K562 (cell line): ENCODE data around the gene UBAC2. TPM values are rescaled to one million over a fixed set of nuclear protein-coding genes. Genes with fewer than 3 reads are reported as not detected.

Source experiments
- HMGN3 ChIP-seq: IDR thresholded peaks from 2 replicates; pipeline ENCODE4 v1.6.1; 2011; ENCODE audit warnings: borderline replicate concordance, low read depth, mild to moderate bottlenecking, mixed read lengths, low read length; ENCODE audit not compliant: insufficient read length; ENCODE audit errors: extremely low read depth
- HMGXB4 ChIP-seq: sonication (generic); formaldehyde crosslinking; IDR thresholded peaks from 2 replicates; pipeline ENCODE4 v1.8.1; 2023; ENCODE audit warnings: mild to moderate bottlenecking, missing genetic modification reagents
- KLF6 ChIP-seq: fragments of 250-450 bp; sonication (Bioruptor Pico); IDR thresholded peaks from 2 replicates; pipeline ENCODE4 v1.4.0; 2020; ENCODE audit warnings: mild to moderate bottlenecking, moderate library complexity, borderline replicate concordance
- MBD2 ChIP-seq: sonication (generic); IDR thresholded peaks from 2 replicates; pipeline ENCODE4 v1.6.1; 2016; ENCODE audit warnings: low read depth, borderline replicate concordance
- PURB ChIP-seq: sonication (generic); formaldehyde crosslinking; IDR thresholded peaks from 2 replicates; pipeline ENCODE4 v1.9.0; 2021; ENCODE audit warnings: low read depth, mild to moderate bottlenecking, missing genetic modification reagents
- TAF15 ChIP-seq: fragments of 200-400 bp; formaldehyde crosslinking; IDR thresholded peaks from 2 replicates; pipeline ENCODE4 v1.6.1; 2017; ENCODE audit warnings: mild to moderate bottlenecking, low read depth, low read length, moderate library complexity
- THRAP3 ChIP-seq: fragments of 450-650 bp; IDR thresholded peaks from 2 replicates; pipeline ENCODE4 v1.6.1; 2016; ENCODE audit warnings: mild to moderate bottlenecking, inconsistent platforms, borderline replicate concordance
- TOE1 ChIP-seq, 2 experiments: fragments of 450-650 bp in 1 of 2; sonication (generic) in 1 of 2; formaldehyde crosslinking in 1 of 2; IDR thresholded peaks; 2 replicates each; pipeline versions ENCODE4 v1.7.1 to v1.8.0; 2016 to 2022; ENCODE audit warnings: borderline replicate concordance in 2 of 2, mild to moderate bottlenecking in 2 of 2, antibody characterized with exemption in 1 of 2, inconsistent platforms in 1 of 2, low read depth in 1 of 2, missing genetic modification reagents in 1 of 2, moderate library complexity in 1 of 2
- ZNF407 ChIP-seq: fragments of 450-650 bp; IDR thresholded peaks from 2 replicates; pipeline ENCODE4 v1.6.1; 2016; ENCODE audit warnings: low read depth
- polyA plus RNA-seq, 8 experiments: library from polyadenylated mRNA; depleted of rRNA in 4 of 8; stranded (reverse) in 5 of 8; unstranded in 3 of 8; fragments of >200 nt; fragmentation: Nextera tagmentation in 2 of 8; fragmentation: Illumina TruSeq in 1 of 8; extraction: Ambion mirVana in 2 of 8; extraction: Trizol in 1 of 8; gene quantifications; 2 replicates each; pipeline versions ENCODE4 v1.2.1 to v1.2.3, GENCODE V29; 2011 to 2014; ENCODE audit warnings: inconsistent platforms in 1 of 8, missing spikeins in 1 of 8
- total RNA-seq, 7 experiments: library from RNA; depleted of rRNA in 6 of 7; stranded (reverse); fragments of >200 nt in 6 of 7; fragmentation: Illumina TruSeq in 2 of 7; extraction: Trizol in 2 of 7; gene quantifications; 2 replicates each; pipeline versions ENCODE4 v1.2.1 to v1.2.3, GENCODE V29; 2011 to 2021; ENCODE audit warnings: low replicate concordance in 1 of 7
- TF ChIP-seq, protein P1 (sequence below): fragments of 450-650 bp; IDR thresholded peaks from 2 replicates; pipeline ENCODE4 v1.6.1; 2014; ENCODE audit warnings: low read depth, mild to moderate bottlenecking, moderate library complexity, borderline replicate concordance
- TF ChIP-seq, protein P2 (sequence below), 3 experiments: fragments of 200-800 bp in 1 of 3; fragments of 250-450 bp in 1 of 3; fragments of 450-650 bp in 1 of 3; sonication (Bioruptor Pico) in 1 of 3; sonication (Bioruptor generic) in 1 of 3; formaldehyde crosslinking in 1 of 3; IDR thresholded peaks; 2 replicates each; pipeline versions ENCODE4 v1.6.1 to v1.8.0; 2016 to 2022; ENCODE audit warnings: mild to moderate bottlenecking in 2 of 3, missing genetic modification characterization in 2 of 3, missing compliant biosample characterization in 1 of 3, moderate library complexity in 1 of 3

UBAC2 gene
- total and polyA plus RNA-seq, 9 of the 15 experiments (the other 6 are each of a cell fraction or from before 2014, with no cell fraction given) = 6.0 to 84.1 (median 32.3) TPM

DNA sequence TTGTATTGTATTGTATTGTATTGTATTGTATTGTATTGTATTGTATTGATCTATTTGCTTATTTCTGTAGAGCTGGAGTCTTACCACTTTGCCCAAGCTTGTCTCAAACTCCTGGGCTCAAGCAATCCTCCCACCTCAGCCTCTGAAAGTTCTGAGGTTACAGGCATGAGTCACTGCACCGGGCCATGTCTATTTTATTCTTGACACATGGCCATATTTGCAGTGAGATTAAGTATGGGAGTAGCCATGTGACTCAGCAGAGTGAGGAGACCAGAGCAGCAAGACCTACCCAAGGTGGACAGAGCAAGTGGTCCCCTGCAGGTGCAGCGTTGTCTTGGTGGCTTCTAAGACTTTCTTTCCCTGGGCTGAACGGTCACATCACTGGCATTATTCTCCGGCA is 49.1 kb upstream of the UBAC2 start (continued):
- no peak for TF ChIP-seq ZNF407
- TF ChIP-seq TOE1 (IDR thresholded peaks at IDR 0.05; ENCODE audit: borderline replicate concordance) = no peak
- no peak for TF ChIP-seq TOE1 (CRISPR knock-in tag; IDR thresholded peaks at IDR 0.05; ENCODE audit: borderline replicate concordance, low read depth)
- TF ChIP-seq THRAP3 = no peak
- TF ChIP-seq, protein P1, sequence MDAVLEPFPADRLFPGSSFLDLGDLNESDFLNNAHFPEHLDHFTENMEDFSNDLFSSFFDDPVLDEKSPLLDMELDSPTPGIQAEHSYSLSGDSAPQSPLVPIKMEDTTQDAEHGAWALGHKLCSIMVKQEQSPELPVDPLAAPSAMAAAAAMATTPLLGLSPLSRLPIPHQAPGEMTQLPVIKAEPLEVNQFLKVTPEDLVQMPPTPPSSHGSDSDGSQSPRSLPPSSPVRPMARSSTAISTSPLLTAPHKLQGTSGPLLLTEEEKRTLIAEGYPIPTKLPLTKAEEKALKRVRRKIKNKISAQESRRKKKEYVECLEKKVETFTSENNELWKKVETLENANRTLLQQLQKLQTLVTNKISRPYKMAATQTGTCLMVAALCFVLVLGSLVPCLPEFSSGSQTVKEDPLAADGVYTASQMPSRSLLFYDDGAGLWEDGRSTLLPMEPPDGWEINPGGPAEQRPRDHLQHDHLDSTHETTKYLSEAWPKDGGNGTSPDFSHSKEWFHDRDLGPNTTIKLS = no peak
- TF ChIP-seq HMGN3 = no peak
- no peak for TF ChIP-seq MBD2
- no peak for TF ChIP-seq KLF6
- no peak for TF ChIP-seq PURB
- no peak for TF ChIP-seq TAF15
- no peak for TF ChIP-seq HMGXB4 (CRISPR knock-in tag)
- TF ChIP-seq, protein P2, sequence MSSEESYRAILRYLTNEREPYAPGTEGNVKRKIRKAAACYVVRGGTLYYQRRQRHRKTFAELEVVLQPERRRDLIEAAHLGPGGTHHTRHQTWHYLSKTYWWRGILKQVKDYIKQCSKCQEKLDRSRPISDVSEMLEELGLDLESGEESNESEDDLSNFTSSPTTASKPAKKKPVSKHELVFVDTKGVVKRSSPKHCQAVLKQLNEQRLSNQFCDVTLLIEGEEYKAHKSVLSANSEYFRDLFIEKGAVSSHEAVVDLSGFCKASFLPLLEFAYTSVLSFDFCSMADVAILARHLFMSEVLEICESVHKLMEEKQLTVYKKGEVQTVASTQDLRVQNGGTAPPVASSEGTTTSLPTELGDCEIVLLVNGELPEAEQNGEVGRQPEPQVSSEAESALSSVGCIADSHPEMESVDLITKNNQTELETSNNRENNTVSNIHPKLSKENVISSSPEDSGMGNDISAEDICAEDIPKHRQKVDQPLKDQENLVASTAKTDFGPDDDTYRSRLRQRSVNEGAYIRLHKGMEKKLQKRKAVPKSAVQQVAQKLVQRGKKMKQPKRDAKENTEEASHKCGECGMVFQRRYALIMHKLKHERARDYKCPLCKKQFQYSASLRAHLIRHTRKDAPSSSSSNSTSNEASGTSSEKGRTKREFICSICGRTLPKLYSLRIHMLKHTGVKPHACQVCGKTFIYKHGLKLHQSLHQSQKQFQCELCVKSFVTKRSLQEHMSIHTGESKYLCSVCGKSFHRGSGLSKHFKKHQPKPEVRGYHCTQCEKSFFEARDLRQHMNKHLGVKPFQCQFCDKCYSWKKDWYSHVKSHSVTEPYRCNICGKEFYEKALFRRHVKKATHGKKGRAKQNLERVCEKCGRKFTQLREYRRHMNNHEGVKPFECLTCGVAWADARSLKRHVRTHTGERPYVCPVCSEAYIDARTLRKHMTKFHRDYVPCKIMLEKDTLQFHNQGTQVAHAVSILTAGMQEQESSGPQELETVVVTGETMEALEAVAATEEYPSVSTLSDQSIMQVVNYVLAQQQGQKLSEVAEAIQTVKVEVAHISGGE (CRISPR knock-in tag; IDR thresholded peaks at IDR 0.05) = no peak
